Nephron (organoid): Measurements from ENCODE around the gene OTOG.

Experiments used
- H3K27ac Mint-ChIP-seq, 3 experiments: 2 replicates each; pipeline ENCODE4 v1.8.0; 2020; ENCODE audit warnings: mixed read lengths in 3 of 3, mild to moderate bottlenecking in 2 of 3, moderate library complexity in 1 of 3
- H3K27me3 Mint-ChIP-seq: 2 replicates; pipeline ENCODE4 v1.8.0; 2021; ENCODE audit warnings: low read depth, mild to moderate bottlenecking, moderate library complexity, mixed read lengths
- H3K36me3 Mint-ChIP-seq: 2 replicates; pipeline ENCODE4 v1.8.0; 2020; ENCODE audit warnings: low read depth, mixed read lengths
- H3K4me1 Mint-ChIP-seq: 2 replicates; pipeline ENCODE4 v1.8.0; 2020; ENCODE audit warnings: mixed read lengths
- H3K4me3 Mint-ChIP-seq, 3 experiments: 2 replicates each; pipeline ENCODE4 v1.8.0; 2020; ENCODE audit warnings: mild to moderate bottlenecking in 3 of 3, mixed read lengths in 3 of 3, moderate library complexity in 2 of 3
- H3K9me3 Mint-ChIP-seq: 2 replicates; pipeline ENCODE4 v1.8.0; 2020; ENCODE audit warnings: mixed read lengths
- TF ChIP-seq, protein P1 (sequence below), 3 experiments: fragments of 200-600 bp; sonication (generic); IDR thresholded peaks; one replicate each; pipeline ENCODE4 v1.5.0; 2021; ENCODE audit warnings: antibody characterized with exemption in 3 of 3; ENCODE audit not compliant: unreplicated experiment in 3 of 3

The OTOG gene

DNA sequence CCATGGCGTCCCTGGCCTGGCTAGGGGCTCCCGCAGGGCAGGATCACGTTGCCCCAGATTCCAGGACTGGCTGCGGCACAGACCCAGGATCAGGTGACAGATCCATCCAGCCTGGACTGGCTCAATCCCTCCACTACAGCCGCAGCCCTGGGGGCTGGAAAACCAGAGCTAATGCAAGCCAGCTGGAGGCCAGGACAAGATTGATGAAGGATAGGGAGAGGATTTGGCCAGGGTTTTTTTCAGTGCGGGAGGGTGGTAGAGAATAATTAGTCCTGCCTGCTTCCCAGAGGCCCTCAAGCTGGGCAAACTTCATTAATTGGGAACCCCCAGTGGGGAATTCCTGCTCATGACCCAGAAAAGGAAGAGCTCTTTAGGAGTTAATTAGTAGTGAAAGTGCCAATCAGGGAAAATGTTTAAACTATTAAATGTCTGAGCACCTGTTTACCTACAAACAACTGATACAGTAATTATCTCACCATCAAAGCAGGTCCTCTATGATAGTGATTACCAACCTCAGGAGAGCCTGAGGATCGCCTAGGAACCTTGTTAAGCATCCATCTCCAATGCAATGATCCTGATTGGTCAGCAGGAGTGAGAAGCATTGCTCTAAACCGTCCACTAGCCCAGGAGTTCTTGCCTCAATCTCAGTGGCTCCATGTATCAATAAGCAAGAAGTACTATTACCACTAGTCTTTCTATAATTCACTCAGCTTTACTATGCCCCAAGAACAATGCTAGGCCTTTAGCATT lies 139.3 kb downstream of the OTOG start:
- peaks cover 15% of the 10 kb centered on the region for H3K27me3 Mint-ChIP-seq
- no peaks in the 10 kb centered on the region for H3K36me3 Mint-ChIP-seq
- peak overlapping the region; percentile 41 to 87 (median 75) for H3K27ac Mint-ChIP-seq
- H3K4me3 Mint-ChIP-seq, result peak overlapping the region in 1 of 3 experiments; percentile 54
- TF ChIP-seq, protein P1, sequence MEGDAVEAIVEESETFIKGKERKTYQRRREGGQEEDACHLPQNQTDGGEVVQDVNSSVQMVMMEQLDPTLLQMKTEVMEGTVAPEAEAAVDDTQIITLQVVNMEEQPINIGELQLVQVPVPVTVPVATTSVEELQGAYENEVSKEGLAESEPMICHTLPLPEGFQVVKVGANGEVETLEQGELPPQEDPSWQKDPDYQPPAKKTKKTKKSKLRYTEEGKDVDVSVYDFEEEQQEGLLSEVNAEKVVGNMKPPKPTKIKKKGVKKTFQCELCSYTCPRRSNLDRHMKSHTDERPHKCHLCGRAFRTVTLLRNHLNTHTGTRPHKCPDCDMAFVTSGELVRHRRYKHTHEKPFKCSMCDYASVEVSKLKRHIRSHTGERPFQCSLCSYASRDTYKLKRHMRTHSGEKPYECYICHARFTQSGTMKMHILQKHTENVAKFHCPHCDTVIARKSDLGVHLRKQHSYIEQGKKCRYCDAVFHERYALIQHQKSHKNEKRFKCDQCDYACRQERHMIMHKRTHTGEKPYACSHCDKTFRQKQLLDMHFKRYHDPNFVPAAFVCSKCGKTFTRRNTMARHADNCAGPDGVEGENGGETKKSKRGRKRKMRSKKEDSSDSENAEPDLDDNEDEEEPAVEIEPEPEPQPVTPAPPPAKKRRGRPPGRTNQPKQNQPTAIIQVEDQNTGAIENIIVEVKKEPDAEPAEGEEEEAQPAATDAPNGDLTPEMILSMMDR (IDR thresholded peaks at IDR 0.05; ENCODE audit: unreplicated experiment in 3 of 3), result no peak
- peaks cover 21% of the 10 kb centered on the region for H3K4me1 Mint-ChIP-seq
- H3K9me3 Mint-ChIP-seq, result no peaks in the 10 kb centered on the region

DNA sequence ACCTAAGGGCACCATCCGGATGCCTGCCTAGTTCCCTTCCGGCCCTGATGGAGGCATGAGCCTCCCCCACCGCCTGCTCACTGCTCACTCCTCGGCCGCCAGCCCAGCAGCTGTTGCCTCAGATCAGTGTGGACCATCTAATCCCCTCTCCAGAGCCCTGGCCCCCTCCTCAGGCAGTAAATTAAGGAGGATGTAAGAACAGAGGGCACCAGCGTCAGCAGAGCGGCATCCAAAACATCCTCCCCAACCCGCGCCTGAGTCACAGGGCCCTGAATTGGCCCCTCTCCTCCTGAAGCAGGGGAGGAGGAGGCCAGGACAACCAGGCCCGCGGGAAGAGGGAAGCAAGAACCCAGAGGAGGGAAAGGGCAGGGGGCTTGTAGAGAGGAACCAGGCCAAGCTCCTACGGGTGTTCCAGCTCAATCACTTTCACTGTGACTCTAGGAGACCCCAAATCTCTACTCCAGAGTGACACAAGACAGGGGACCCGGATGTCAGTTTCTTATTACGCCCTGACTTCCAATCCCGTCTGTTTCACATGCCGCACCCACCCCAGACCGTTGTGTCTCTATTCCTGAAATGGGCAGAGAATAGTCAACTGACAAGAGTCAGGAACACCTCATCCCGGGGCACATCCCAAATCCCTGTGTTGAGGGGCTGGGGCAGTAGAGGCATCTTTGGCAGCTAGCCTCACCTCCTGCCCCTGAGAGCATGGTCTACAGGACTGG lies 141.0 kb downstream of the OTOG start:
- peaks cover 33% of the 10 kb centered on the region for H3K4me1 Mint-ChIP-seq
- peak overlapping the region in 1 of 3 experiments; percentile 39 for H3K27ac Mint-ChIP-seq
- peaks cover 32% of the 10 kb centered on the region for H3K27me3 Mint-ChIP-seq
- TF ChIP-seq, protein P1 (IDR thresholded peaks at IDR 0.05; ENCODE audit: unreplicated experiment in 3 of 3), result no peak
- peak overlapping the region in 1 of 3 experiments; percentile 15 for H3K4me3 Mint-ChIP-seq
- H3K36me3 Mint-ChIP-seq, result no peaks in the 10 kb centered on the region
- no peaks in the 10 kb centered on the region for H3K9me3 Mint-ChIP-seq

- no peaks in the 10 kb centered on the region for H3K36me3 Mint-ChIP-seq
- peak overlapping the region in 1 of 3 experiments; percentile 18 for H3K4me3 Mint-ChIP-seq
- H3K9me3 Mint-ChIP-seq, result no peaks in the 10 kb centered on the region
- peaks cover 49% of the 10 kb centered on the region for H3K27me3 Mint-ChIP-seq
- H3K27ac Mint-ChIP-seq, result peak overlapping the region in 1 of 3 experiments; percentile 0
- H3K4me1 Mint-ChIP-seq, result peaks cover 45% of the 10 kb centered on the region
- TF ChIP-seq, protein P1 (IDR thresholded peaks at IDR 0.05; ENCODE audit: unreplicated experiment in 3 of 3), result no peak
Measured at GRCh38 chr11:17691550-17691949, 144.5 kb downstream of the OTOG start.

DNA sequence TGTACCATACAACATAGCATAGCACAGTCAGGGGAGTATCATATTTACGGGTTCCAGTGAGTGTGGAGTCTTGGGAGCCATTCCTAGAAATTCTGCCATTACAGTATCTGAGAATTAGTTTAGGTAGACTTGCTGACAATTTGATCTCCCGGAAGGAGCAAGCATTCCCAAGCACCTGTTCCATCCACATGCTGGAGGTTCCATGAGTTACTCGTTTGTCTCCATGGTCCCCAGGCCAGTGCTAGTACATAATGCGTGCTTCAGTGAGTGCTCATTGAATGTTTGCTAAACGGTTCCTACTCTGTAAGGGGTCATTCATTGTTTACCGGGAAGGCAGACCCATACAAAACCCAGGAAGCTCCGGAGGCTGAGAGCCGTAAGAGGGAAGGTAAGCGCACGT lies 144.9 kb downstream of the OTOG start:
- TF ChIP-seq, protein P1 (IDR thresholded peaks at IDR 0.05; ENCODE audit: unreplicated experiment in 3 of 3), result no peak
- H3K27ac Mint-ChIP-seq, result peak overlapping the region in 1 of 3 experiments; percentile 0
- peak overlapping the region in 1 of 3 experiments; percentile 36 for H3K4me3 Mint-ChIP-seq
- H3K27me3 Mint-ChIP-seq, result peaks cover 53% of the 10 kb centered on the region
- H3K36me3 Mint-ChIP-seq, result no peaks in the 10 kb centered on the region
- H3K9me3 Mint-ChIP-seq, result no peaks in the 10 kb centered on the region
- H3K4me1 Mint-ChIP-seq, result peaks cover 41% of the 10 kb centered on the region

GRCh38 chr11:17692931-17693330 lies 145.9 kb downstream of the OTOG start:
- Mint-ChIP-seq H3K4me3 (no peak overlapping the region), H3K27me3 (peaks cover 63% of the 10 kb centered on the region), H3K36me3 (no peaks in the 10 kb centered on the region), H3K9me3 (no peaks in the 10 kb centered on the region), H3K4me1 (peaks cover 46% of the 10 kb centered on the region), H3K27ac (no peak overlapping the region)
- TF ChIP-seq, protein P1 (IDR thresholded peaks at IDR 0.05; ENCODE audit: unreplicated experiment in 3 of 3), result no peak
